ENCODE results near the gene PRUNE2. TPM values are rescaled to one million over a fixed set of nuclear protein-coding genes. Genes with fewer than 3 reads are reported as not detected.

The PRUNE2 gene
- total RNA-seq, 1 donor from 2014 or later = 63.8 TPM

GRCh38 chr9:76759732-76760131 lies 146.2 kb downstream of the PRUNE2 start:
- H3K9me3 Mint-ChIP-seq (ENCODE audit: unreplicated experiment) = peaks cover 14% of the 10 kb centered on the region
- H3K4me1 Mint-ChIP-seq (ENCODE audit: low read depth, unreplicated experiment) = peaks cover 62% of the 10 kb centered on the region
- peak overlapping the region; percentile 63 for H3K27ac Mint-ChIP-seq (ENCODE audit: unreplicated experiment)
- TF ChIP-seq CTCF (IDR thresholded peaks at IDR 0.05; ENCODE audit: partially characterized antibody, unreplicated experiment) = no peak
- peak overlapping the region; percentile 47 for H3K4me3 Mint-ChIP-seq (ENCODE audit: unreplicated experiment)
- peaks cover 4% of the 10 kb centered on the region for H3K36me3 Mint-ChIP-seq (ENCODE audit: unreplicated experiment)
- DNase-seq = peak; percentile 27
- peaks cover 7% of the 10 kb centered on the region for H3K27me3 Mint-ChIP-seq (ENCODE audit: unreplicated experiment)

GRCh38 chr9:76758476-76758875 lies 147.4 kb downstream of the PRUNE2 start:
- Mint-ChIP-seq H3K36me3 (ENCODE audit: unreplicated experiment) (peaks cover 4% of the 10 kb centered on the region), H3K4me3 (ENCODE audit: unreplicated experiment) (no peak overlapping the region), H3K27ac (ENCODE audit: unreplicated experiment) (peak overlapping the region; percentile 23), H3K9me3 (ENCODE audit: unreplicated experiment) (peaks cover 14% of the 10 kb centered on the region), H3K4me1 (ENCODE audit: low read depth, unreplicated experiment) (peaks cover 62% of the 10 kb centered on the region), H3K27me3 (ENCODE audit: unreplicated experiment) (peaks cover 7% of the 10 kb centered on the region)
- no peak for TF ChIP-seq CTCF (IDR thresholded peaks at IDR 0.05; ENCODE audit: partially characterized antibody, unreplicated experiment)
- no peak for DNase-seq

DNA sequence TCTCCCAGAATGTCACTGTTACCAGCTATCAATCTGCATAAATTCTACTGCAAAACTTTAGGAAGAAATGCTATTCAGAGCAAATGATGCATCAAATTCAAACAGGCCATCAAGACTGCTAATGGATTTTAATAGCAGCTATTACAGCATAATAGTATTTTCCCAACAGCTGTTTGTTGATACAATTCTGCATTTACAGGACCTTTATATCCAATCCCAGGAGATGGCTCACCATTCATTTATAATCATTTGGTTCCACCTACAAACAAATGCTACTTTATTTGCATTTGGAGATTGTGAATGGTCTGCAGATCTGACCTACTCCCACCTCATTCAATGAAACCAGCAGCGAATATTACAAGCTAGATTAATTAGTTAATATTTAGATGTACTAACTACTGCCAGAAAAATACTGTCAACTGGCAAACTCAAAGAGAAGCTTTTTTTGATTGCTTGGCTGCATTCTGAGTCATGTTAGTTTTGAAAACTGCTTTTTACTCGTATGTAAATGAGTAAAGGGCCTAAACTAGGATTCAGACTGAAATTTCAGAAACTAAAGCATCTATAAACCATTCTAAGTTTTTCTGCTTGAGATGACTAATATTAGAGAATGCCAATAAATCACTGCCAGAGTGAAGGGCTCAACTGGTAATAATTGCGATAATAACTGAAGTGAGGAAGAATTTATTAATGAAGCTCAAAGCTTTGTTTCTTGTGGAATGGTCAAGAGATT lies 148.8 kb downstream of the PRUNE2 start:
- Mint-ChIP-seq H3K27me3 (ENCODE audit: unreplicated experiment) (peaks cover 7% of the 10 kb centered on the region), H3K36me3 (ENCODE audit: unreplicated experiment) (peaks cover 4% of the 10 kb centered on the region), H3K9me3 (ENCODE audit: unreplicated experiment) (peaks cover 14% of the 10 kb centered on the region), H3K4me3 (ENCODE audit: unreplicated experiment) (no peak overlapping the region), H3K4me1 (ENCODE audit: low read depth, unreplicated experiment) (peaks cover 52% of the 10 kb centered on the region), H3K27ac (ENCODE audit: unreplicated experiment) (peak overlapping the region; percentile 63)
- no peak for TF ChIP-seq CTCF (IDR thresholded peaks at IDR 0.05; ENCODE audit: partially characterized antibody, unreplicated experiment)
- DNase-seq = no peak

- H3K4me1 Mint-ChIP-seq (ENCODE audit: low read depth, unreplicated experiment) = peaks cover 57% of the 10 kb centered on the region
- H3K36me3 Mint-ChIP-seq (ENCODE audit: unreplicated experiment) = peaks cover 4% of the 10 kb centered on the region
- H3K9me3 Mint-ChIP-seq (ENCODE audit: unreplicated experiment) = peaks cover 17% of the 10 kb centered on the region
- H3K4me3 Mint-ChIP-seq (ENCODE audit: unreplicated experiment) = peak overlapping the region; percentile 73
- no peak for TF ChIP-seq CTCF (IDR thresholded peaks at IDR 0.05; ENCODE audit: partially characterized antibody, unreplicated experiment)
- peaks cover 7% of the 10 kb centered on the region for H3K27me3 Mint-ChIP-seq (ENCODE audit: unreplicated experiment)
- peak; percentile 75 for DNase-seq
- H3K27ac Mint-ChIP-seq (ENCODE audit: unreplicated experiment) = peak overlapping the region; percentile 98
Observed at GRCh38 chr9:76756268-76756640, 149.7 kb downstream of the PRUNE2 start.

DNA sequence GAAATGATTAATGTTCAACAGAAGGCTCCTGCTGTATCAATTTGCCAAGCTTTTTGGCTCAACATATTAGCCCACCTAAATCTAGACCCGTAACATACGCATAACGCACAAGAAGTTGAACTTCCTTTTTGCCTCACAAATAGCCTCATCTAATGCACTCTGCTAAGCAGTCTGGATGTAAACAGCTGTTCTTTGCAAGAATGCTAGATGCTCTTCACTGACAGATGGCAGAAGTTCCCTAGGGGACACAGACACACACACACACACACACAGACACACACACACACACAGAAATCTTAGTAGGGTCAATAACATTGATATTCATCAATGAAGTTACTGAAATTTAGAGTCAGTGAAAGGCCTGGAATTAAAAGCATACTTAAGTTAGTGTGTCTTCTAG lies 154.9 kb downstream of the PRUNE2 start:
- no peak for TF ChIP-seq CTCF (IDR thresholded peaks at IDR 0.05; ENCODE audit: partially characterized antibody, unreplicated experiment)
- Mint-ChIP-seq H3K9me3 (ENCODE audit: unreplicated experiment) (peaks cover 15% of the 10 kb centered on the region), H3K4me1 (ENCODE audit: low read depth, unreplicated experiment) (peaks cover 53% of the 10 kb centered on the region), H3K27me3 (ENCODE audit: unreplicated experiment) (peaks cover 7% of the 10 kb centered on the region), H3K36me3 (ENCODE audit: unreplicated experiment) (peaks cover under 1% of the 10 kb centered on the region), H3K27ac (ENCODE audit: unreplicated experiment) (peak overlapping the region; percentile 97), H3K4me3 (ENCODE audit: unreplicated experiment) (peak overlapping the region; percentile 79)
- peak; percentile 40 for DNase-seq
